DMS53 treated with DMSO at 0.1 percent for 48 hours (cell line): ENCODE data around the gene RASA3.
A peak's percentile ranks its signal among the peaks of the same experiment; 100 is the strongest.
"Not testable (repeated sequence)": the region's sequence is repeated elsewhere in the genome, so short reads cannot be mapped to it uniquely, and the experiment has no call there.

Experiments
- DNase-seq: peaks from one replicate; lab custom pipeline; 2025; ENCODE audit not compliant: unreplicated experiment; lab: John Stamatoyannopoulos, UW

RASA3 gene

GRCh38 chr13:114127473-114128347, 4.7 kb downstream of the RASA3 start:
- DNase-seq: no peak

DNA sequence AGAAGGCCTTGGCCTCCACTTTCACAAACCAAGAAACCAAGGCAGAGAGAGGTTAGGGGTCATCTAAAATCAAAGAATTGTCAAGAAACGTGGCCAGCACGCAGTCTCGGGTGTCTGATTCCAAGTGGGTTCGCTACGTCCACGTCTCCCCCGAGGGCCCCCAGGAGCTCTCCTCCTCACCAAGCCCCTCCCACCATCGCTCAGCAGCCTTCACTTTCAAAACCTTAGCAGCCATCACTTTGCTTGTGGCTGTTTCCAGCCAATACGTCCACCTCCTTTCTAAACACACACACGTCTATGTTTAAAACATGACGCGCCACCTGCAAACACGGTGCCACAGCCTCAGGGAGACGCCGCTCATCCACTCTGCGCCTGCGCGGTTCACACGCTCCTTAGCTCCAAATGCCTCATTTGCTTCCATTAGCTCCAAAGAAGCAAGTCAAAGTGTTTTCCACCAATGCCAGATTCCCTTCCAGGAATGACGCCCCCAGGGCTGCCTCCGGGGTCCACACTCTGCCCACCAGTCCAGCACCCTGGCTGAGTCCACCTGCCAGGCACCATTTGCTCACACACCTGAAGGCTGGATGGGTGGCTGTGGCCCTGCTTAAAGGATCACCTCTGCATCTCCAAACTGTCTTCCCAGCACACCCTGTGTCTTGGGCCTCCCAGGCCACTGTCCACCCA, 5.5 kb downstream of the RASA3 start:
- DNase-seq: no peak

DNA sequence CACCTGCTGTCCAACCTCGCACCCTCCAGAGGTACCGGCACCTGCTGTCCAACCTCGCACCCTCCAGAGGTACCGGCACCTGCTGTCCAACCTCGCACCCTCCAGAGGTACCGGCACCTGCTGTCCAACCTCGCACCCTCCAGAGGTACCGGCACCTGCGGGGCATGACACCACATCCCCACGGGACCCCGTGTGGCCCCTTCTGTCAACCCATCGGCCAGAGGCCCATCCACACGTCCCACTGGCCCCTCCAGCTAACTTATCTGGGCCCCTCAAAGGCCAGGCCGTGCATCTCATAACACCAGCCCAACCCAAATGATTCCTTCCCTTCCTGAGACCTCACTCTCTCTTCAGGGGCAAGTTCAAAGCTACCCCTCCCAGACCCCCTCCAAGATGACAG, 6.3 kb downstream of the RASA3 start:
- not testable (repeated sequence) for DNase-seq

GRCh38 chr13:114125589-114125988, 6.8 kb downstream of the RASA3 start:
- DNase-seq: no peak

DNA sequence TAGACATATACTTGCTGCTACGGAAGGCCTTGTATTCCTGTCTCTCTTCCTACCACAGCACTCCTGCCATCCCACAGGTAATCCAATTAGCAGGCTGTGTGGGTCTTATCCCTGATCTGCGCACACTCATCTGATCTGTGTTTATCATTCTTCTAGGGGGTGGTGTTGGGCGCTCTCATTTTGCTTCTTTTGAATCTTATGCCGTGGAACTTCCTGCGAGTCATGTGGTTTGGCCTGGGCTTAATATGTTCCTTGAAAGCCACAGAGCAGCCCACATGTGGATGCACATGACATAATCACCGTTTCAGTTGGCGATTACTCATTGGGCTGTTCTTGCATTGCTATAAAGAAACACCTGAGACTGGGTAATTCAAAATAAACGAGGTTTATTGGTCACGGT, 7.5 kb downstream of the RASA3 start:
- no peak for DNase-seq

- no peak for DNase-seq
Measured at GRCh38 chr13:114124431-114124830, 8.0 kb downstream of the RASA3 start.

GRCh38 chr13:114123876-114124275, 8.5 kb downstream of the RASA3 start:
- DNase-seq: no peak

- no peak for DNase-seq
Measured at GRCh38 chr13:114123448-114123847, 9.0 kb downstream of the RASA3 start.

DNA sequence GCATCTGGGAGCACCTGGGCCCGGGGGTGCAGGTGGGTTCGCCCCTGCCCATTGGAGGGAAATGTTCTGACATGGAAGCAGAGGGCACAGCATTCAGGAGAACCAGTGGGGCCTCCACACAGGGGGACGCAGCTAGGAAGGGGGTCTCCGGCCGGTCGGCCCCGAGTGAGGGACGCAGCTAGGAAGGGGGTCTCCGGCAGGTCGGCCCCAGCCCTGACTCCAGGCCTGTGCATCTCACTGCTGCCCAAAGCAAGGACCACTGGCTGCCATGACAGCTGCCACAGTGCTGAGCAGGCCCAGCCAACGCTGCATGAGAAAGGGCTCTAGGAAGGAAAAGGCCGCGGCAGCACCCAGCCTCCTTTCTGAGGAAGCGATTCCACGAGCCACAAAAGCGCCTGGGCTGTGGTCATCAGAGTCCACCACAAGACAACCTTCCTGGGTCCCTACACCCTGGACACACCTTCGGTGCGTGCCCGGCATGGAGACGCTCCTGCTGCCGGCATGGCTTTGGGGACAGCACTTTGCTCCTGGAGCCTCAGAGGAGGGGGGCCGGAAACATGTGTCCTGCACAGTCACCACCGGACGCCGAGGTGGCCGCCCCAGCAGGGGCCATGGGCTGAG, 9.7 kb downstream of the RASA3 start:
- DNase-seq: no peak

GRCh38 chr13:114122127-114122511, 10.3 kb downstream of the RASA3 start:
- DNase-seq: no peak

DNA sequence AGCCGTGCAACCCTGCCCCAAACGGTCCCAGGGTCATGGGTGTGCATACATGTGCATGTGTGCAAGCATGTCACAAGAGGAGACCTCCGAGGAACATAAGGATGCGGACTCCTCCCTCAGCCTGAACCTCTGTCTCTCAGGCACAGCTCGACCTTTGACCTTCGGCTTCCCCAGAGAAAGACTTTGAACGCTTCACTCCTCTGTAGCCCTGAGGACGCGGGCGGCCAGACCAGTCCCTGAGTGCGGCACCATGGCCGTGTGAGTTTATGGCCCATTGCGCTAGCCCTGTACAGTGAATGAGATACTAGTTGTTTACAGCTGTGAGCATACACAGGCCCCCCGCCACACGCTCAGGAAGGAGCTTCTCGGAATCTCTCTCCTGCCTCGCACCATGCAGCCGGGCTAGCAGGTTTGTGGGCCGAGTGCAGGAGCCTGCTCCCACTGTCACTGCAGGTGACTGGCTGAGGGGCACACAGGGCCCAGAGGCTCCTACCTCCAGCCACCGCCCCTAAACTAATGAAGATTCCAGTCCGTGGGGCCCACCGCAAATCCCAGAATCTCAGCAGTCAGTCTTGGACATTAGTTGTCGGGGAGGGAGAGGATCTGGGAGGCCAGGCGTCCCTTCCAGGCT, 10.8 kb downstream of the RASA3 start:
- no peak for DNase-seq

DNA sequence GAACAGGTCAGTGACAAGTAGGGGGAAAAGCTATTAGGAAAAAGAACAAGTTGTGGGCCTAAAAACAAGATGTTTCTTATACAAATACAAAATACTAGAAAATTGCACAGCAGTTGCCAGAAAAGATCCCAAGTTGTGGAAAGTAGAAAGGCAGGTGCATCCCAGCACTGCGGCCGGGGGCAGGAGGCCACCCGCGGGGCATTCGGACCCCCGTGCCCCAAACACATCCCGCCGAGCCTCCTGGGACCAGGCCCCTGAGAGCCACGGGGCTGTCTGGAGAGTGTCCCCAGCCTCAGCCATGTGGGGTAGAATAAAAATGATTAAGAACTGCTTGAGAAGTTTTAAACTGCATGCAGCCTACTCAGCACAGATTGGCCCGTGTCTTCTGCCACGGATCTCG, 11.4 kb downstream of the RASA3 start:
- DNase-seq: no peak

DNA sequence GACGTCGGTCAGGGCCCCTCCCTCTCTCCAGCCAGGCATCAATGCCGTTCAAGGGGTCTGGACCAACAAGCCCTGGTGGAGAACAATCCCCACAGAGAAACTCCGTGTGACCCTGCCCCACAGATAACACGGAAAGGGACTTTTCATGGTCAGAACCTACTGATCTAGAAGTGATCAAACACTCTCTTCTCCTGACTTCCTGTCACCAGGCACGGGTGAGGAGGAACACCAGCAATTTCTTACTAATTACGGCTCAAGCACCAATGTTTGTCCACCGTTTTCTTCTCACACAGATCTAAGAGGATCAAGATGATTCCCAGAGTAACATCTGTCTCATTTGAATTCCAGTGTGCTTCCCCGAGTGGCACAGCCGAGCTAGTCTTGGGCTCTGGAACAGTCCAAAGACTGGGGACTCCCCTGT, 11.8 kb downstream of the RASA3 start:
- no peak for DNase-seq

DNA sequence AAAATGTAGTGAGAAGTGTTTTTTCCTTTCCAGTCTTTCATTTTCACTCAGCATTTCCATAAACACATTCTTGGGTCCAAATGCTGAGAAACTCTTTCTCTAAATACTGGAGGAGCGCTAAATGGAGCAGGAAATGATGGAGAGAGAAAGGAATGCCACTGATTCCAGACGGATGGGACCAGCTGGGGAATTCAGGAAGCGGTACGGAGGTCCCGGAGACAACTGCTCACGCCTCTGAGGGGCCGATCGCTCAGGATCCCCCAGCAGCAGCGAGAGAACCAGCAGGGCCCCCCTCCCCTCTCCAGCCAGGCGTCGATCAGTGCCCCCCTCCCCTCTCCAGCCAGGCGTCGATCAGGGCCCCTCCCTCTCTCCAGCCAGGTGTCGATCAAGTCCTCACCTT, 13.2 kb downstream of the RASA3 start:
- no peak for DNase-seq

GRCh38 chr13:114118511-114119123, 13.8 kb downstream of the RASA3 start:
- peak; percentile 32 for DNase-seq

DNA sequence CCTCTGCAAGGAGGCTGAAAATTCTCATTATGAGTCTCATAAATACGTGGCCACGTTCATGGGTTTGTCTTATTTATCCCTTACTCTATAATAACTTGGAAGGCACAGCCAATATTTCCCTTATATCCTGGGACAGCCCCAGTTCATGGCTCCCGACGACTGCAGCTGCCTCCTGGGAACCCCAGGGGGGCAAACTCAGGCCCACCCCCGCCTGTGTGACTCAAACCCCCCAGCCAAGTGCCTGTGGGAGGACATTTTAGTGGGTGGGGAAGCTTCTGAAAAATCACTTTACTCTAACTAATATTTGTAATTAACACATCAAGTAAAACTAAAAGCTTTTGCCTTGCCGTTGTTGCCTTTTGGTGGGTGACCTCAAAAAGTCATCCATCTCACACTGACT, 14.3 kb downstream of the RASA3 start:
- no peak for DNase-seq

DNA sequence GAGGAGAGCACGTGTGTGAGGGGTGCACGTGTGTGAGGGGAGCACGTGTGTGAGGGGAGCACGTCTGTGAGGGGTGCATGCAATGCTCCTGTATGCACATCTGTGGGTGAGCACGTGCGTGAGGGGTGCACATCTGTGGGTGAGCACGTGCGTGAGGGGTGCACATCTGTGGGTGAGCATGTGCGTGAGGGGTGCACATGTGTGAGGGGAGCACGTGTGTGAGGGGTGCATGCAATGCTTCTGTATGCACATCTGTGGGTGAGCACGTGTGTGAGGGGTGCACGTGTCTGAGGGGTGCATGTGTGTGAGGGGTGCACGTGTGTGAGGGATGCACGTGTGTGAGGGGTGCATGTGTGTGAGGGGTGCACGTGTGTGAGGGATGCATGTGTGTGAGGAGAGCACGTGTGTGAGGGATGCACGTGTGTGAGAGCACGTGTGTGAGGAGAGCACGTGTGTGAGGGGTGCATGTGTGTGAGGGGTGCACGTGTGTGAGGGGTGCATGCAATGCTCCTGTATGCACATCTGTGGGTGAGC, 15.0 kb downstream of the RASA3 start:
- DNase-seq: not testable (repeated sequence)

- DNase-seq: no peak
Measured at GRCh38 chr13:114116734-114117133, 15.7 kb downstream of the RASA3 start.

DNA sequence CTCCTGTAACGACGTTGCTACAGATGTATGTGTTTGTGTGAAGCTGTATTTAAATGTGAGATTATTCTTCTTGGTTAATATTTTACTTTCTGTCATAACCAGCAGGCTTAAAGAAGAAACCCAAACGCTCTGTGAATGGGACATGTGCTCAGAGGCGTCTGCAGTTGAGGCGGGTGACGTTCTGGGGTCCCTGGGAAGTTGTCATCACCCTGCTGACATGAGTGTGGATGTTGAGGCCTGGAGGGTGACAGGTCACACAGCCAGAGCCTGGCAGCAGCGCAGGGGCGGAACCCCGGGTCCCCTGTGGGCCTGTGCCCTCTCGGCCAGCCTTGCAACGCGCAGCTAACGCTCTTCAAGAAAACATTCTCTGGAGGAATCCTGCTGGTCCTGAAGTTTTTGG, 16.6 kb downstream of the RASA3 start:
- DNase-seq: no peak

DNA sequence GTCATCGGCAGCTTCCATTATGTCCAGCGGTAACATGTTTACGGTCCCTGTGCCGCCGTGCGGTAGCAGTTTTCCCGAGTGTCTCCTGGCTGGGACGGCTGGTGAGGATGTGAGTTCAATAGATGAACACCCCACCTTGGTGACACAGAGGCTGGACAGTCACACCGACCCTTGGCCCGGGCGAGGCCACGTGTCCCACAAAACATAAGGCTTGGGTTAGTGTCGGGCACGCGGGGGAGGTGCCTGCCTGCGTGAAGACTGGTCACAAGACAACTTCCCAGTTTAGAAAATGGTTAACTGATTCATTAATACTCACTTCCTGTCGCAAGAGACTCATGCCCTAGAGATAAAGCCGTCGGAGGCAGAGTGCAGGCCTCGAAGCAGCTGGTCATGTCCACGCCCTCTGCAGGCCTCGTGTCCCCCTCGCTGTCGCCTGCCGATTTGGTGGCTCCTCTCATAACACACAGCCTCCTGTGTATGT, 17.2 kb downstream of the RASA3 start:
- DNase-seq: no peak

DNA sequence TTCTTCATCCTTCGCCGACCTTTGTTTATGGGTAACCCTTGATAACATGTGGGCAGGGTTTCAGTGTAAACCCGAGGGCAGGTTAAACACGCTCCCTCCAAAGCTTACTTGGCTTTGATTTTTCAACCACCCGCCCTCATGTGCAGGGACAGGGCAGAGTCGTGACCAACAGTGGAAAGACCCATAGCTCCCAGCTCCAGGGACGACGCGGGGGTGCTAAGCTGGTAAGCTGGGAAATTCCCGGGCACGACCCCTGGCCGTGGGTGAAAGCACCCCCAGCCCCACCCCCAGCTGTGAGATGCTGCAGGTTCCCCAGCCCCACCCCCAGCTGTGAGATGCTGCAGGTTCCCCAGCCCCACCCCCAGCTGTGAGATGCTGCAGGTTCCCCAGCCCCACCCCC, 17.8 kb downstream of the RASA3 start:
- DNase-seq: not testable (repeated sequence)
